WERI-Rb-1 (cell line): ENCODE measurements around the gene FLYWCH1.
"Not testable (repeated sequence)": the region's sequence is repeated elsewhere in the genome, so short reads cannot be mapped to it uniquely, and the experiment has no call there.

ENCODE experiments used
- DNase-seq: peaks from one replicate; pipeline ENCODE4 v3.0.0-alpha.2; 2020
- H3K27ac ChIP-seq: fragments of 250-450 bp; sonication (Bioruptor Pico); 2 replicates; pipeline ENCODE4 v1.5.1; 2020; ENCODE audit warnings: mild to moderate bottlenecking, moderate library complexity
- H3K27me3 ChIP-seq: fragments of 250-450 bp; sonication (Bioruptor Pico); 2 replicates; pipeline ENCODE4 v1.5.1; 2021; ENCODE audit warnings: mild to moderate bottlenecking, low read depth, moderate library complexity; ENCODE audit not compliant: insufficient read depth, severe bottlenecking
- H3K36me3 ChIP-seq: fragments of 250-450 bp; sonication (Bioruptor Pico); 2 replicates; pipeline ENCODE4 v1.5.1; 2020; ENCODE audit warnings: mild to moderate bottlenecking, moderate library complexity
- H3K4me3 ChIP-seq: 2 replicates; pipeline ENCODE4 v1.5.1; 2011; ENCODE audit warnings: low read depth, mild to moderate bottlenecking, control low read depth, low read length
- H3K9me3 ChIP-seq: fragments of 250-450 bp; sonication (Bioruptor Pico); 2 replicates; pipeline ENCODE4 v1.5.1; 2021; ENCODE audit warnings: mild to moderate bottlenecking, moderate library complexity; ENCODE audit not compliant: severe bottlenecking
- CTCF ChIP-seq: IDR thresholded peaks from 2 replicates; pipeline ENCODE4 v1.5.1; 2011; ENCODE audit warnings: low read depth, mild to moderate bottlenecking, control low read depth, inconsistent platforms, low read length

Gene FLYWCH1

GRCh38 chr16:2928796-2929195 is 17.1 kb downstream of the FLYWCH1 start:
- H3K27me3 ChIP-seq = no peaks in the 10 kb centered on the region
- no peak overlapping the region for H3K4me3 ChIP-seq
- no peak for DNase-seq
- H3K9me3 ChIP-seq = no peaks in the 10 kb centered on the region
- no peak overlapping the region for H3K27ac ChIP-seq
- peaks cover 11% of the 10 kb centered on the region for H3K36me3 ChIP-seq
- TF ChIP-seq CTCF = no peak

GRCh38 chr16:2929693-2930092 is 18.0 kb downstream of the FLYWCH1 start:
- no peak for DNase-seq
- no peak for TF ChIP-seq CTCF
- Histone ChIP-seq H3K4me3 (no peak overlapping the region), H3K27ac (no peak overlapping the region), H3K27me3 (no peaks in the 10 kb centered on the region), H3K9me3 (no peaks in the 10 kb centered on the region), H3K36me3 (peaks cover 17% of the 10 kb centered on the region)

GRCh38 chr16:2930236-2930635 is 18.5 kb downstream of the FLYWCH1 start:
- no peak for DNase-seq
- no peak overlapping the region for H3K27ac ChIP-seq
- H3K4me3 ChIP-seq = no peak overlapping the region
- H3K27me3 ChIP-seq = no peaks in the 10 kb centered on the region
- no peak for TF ChIP-seq CTCF
- H3K36me3 ChIP-seq = peaks cover 19% of the 10 kb centered on the region
- no peaks in the 10 kb centered on the region for H3K9me3 ChIP-seq

- not testable (repeated sequence) for H3K4me3 ChIP-seq, H3K27me3 ChIP-seq, H3K9me3 ChIP-seq, DNase-seq, H3K27ac ChIP-seq
- peaks cover 19% of the 10 kb centered on the region for H3K36me3 ChIP-seq
Measured at GRCh38 chr16:2931231-2931914, 19.6 kb downstream of the FLYWCH1 start.

GRCh38 chr16:2933136-2933535 is 21.4 kb downstream of the FLYWCH1 start:
- TF ChIP-seq CTCF = no peak
- Histone ChIP-seq H3K9me3 (no peaks in the 10 kb centered on the region), H3K36me3 (peaks cover 28% of the 10 kb centered on the region), H3K27ac (no peak overlapping the region), H3K4me3 (no peak overlapping the region), H3K27me3 (no peaks in the 10 kb centered on the region)
- DNase-seq = no peak

GRCh38 chr16:2933701-2934100 is 22.0 kb downstream of the FLYWCH1 start:
- TF ChIP-seq CTCF = no peak
- Histone ChIP-seq H3K27ac (no peak overlapping the region), H3K9me3 (no peaks in the 10 kb centered on the region), H3K36me3 (peaks cover 28% of the 10 kb centered on the region), H3K4me3 (no peak overlapping the region), H3K27me3 (no peaks in the 10 kb centered on the region)
- DNase-seq = no peak
